ENCODE data around the gene SLC52A3. TPM values are rescaled to one million over a fixed set of nuclear protein-coding genes. Genes with fewer than 3 reads are reported as not detected.

Gene SLC52A3
- polyA plus RNA-seq, 1 experiment: not detected

DNA sequence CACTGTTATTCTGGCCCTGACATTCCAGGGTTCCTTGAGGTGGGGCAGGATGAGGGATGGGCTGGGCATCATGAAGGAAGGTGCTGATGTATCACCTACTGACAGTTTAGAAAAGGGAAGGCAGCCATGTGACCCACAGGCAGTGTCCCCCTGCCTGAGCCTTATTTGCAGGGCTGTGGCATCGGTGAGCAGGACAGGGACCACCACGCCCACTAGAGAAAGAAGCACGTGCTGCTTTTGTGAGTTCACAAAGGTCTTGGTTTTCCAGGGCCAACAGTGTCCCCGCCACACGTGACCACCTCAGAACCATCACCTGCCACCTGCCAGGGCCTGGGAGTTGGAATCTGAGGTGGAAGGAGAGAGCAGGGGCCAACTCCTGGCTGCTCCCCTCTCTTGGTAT, 49.2 kb downstream of the SLC52A3 start:
- CTCF ChIA-PET: no interaction called here
- peaks cover 7% of the 10 kb centered on the region for H3K27me3 ChIP-seq (ENCODE audit: control insufficient read depth, insufficient read depth, low read length)
- POLR2A ChIA-PET: no interaction called here

DNA sequence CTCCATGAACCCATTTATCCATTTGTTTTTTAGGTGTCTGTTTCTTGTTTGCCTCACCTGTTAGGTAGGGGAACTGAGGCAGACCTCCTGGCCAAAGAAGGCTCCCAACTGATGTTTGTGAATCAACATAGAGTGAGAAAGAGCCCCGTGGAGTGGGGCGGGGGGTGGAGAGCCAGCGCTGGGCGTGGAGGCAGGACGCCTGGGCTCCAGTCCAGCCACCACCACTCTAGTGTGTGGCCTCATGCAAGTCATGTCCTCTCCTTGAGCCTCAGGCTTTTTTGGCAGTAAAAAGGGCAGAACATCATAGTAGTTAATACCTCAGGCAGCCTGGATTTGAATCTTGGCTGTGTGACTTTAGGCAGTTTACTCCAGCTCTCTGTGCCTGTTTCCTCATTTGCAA, 50.5 kb downstream of the SLC52A3 start:
- Histone ChIP-seq H3K27me3 (ENCODE audit: control insufficient read depth, insufficient read depth, low read length) (peaks cover 7% of the 10 kb centered on the region), H3K36me3 (ENCODE audit: control insufficient read depth, insufficient read depth, low read length) (no peaks in the 10 kb centered on the region), H3K4me3 (ENCODE audit: low read depth, low read length) (no peak overlapping the region)
- TF ChIP-seq, protein P1, sequence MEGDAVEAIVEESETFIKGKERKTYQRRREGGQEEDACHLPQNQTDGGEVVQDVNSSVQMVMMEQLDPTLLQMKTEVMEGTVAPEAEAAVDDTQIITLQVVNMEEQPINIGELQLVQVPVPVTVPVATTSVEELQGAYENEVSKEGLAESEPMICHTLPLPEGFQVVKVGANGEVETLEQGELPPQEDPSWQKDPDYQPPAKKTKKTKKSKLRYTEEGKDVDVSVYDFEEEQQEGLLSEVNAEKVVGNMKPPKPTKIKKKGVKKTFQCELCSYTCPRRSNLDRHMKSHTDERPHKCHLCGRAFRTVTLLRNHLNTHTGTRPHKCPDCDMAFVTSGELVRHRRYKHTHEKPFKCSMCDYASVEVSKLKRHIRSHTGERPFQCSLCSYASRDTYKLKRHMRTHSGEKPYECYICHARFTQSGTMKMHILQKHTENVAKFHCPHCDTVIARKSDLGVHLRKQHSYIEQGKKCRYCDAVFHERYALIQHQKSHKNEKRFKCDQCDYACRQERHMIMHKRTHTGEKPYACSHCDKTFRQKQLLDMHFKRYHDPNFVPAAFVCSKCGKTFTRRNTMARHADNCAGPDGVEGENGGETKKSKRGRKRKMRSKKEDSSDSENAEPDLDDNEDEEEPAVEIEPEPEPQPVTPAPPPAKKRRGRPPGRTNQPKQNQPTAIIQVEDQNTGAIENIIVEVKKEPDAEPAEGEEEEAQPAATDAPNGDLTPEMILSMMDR (IDR thresholded peaks at IDR 0.05; ENCODE audit: insufficient read depth, low read depth, low read length): no peak
- POLR2A ChIA-PET: no interaction called here
- DNase-seq (ENCODE audit: low read depth): no peak
- CTCF ChIA-PET: no interaction called here

More for the DNA sequence above, 49.2 kb downstream of the SLC52A3 start:
- no peaks in the 10 kb centered on the region for H3K36me3 ChIP-seq (ENCODE audit: control insufficient read depth, insufficient read depth, low read length)
- TF ChIP-seq, protein P1 (IDR thresholded peaks at IDR 0.05; ENCODE audit: insufficient read depth, low read depth, low read length): no peak
- no peak for DNase-seq (ENCODE audit: low read depth)
- no peak overlapping the region for H3K4me3 ChIP-seq (ENCODE audit: low read depth, low read length)

DNA sequence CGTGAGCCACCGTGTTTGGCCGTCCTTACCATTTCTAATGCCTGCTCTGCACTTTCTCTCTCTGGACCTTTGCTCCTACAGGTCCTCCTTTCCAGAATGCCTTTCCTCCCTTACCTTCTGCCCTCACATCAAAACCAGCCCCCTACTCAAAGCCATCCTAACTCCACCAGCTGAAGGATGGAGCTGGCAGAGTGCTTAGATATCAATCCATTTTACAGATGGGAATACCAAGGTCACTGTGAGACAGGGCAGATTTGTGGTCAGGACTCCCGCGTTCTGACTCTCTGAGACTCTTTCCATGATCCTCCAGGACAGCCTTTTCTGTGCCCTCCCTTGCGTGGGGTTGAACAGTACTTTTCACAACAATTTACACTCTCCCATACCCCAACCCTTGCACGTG, 51.0 kb downstream of the SLC52A3 start:
- H3K36me3 ChIP-seq (ENCODE audit: control insufficient read depth, insufficient read depth, low read length): no peaks in the 10 kb centered on the region
- CTCF ChIA-PET: no interaction called here
- POLR2A ChIA-PET: no interaction called here
- no peak overlapping the region for H3K4me3 ChIP-seq (ENCODE audit: low read depth, low read length)
- DNase-seq (ENCODE audit: low read depth): no peak
- peaks cover 5% of the 10 kb centered on the region for H3K27me3 ChIP-seq (ENCODE audit: control insufficient read depth, insufficient read depth, low read length)
- TF ChIP-seq, protein P1 (IDR thresholded peaks at IDR 0.05; ENCODE audit: insufficient read depth, low read depth, low read length): no peak

DNA sequence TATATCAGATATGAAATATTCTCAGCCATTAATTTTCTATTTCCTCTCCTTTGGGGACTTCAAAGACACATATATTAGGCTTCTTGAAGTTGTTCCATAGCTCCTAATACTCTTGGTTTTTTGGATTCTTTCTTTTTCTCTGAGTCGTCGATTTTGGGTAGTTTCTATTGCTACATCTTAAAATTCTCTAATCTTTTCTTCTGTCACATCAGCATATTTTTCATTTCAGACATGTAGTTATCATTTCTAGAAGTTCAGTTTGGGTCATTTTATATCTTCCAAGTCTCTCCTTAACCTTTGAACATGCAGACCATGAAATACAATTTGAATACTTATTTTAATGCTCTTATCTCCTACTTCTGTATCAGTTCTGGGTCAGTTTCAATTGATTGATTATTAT, 53.8 kb downstream of the SLC52A3 start:
- Histone ChIP-seq H3K27me3 (ENCODE audit: control insufficient read depth, insufficient read depth, low read length) (peaks cover 8% of the 10 kb centered on the region; the same call in 1 of the 2 replicates), H3K4me3 (ENCODE audit: low read depth, low read length) (no peak overlapping the region), H3K36me3 (ENCODE audit: control insufficient read depth, insufficient read depth, low read length) (no peaks in the 10 kb centered on the region)
- POLR2A ChIA-PET: no interaction called here
- CTCF ChIA-PET: interaction anchor here (0.8 kb wide), 1 partner anchor 11 kb away, joined by 3 read pairs; no protein-coding TSS in a partner anchor
- TF ChIP-seq, protein P1 (IDR thresholded peaks at IDR 0.05; ENCODE audit: insufficient read depth, low read depth, low read length): no peak
- DNase-seq (ENCODE audit: low read depth): no peak

DNA sequence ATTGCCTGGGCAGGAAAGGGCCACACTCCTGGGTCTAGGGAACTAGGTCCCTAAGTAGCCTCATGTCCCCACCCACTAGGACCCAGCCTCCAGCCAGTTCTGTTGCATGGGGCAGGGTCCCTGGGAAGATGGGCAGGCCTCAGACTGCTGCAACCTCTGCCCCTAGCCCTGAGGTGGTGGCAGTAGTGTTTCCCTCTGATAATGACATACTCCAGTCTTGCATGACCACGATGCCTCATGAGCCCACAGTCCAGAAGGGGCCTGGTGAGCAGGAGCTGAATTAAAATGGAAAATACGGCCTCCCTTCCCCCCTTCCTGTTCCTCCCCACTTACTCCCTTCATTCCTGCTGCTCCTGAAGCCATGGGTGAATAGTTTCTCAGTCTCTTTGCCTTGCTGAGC, 56.7 kb downstream of the SLC52A3 start:
- TF ChIP-seq, protein P1 (IDR thresholded peaks at IDR 0.05; ENCODE audit: insufficient read depth, low read depth, low read length): no peak
- no peaks in the 10 kb centered on the region for H3K36me3 ChIP-seq (ENCODE audit: control insufficient read depth, insufficient read depth, low read length)
- DNase-seq (ENCODE audit: low read depth): no peak
- peaks cover 13% of the 10 kb centered on the region for H3K27me3 ChIP-seq (ENCODE audit: control insufficient read depth, insufficient read depth, low read length)
- ChIA-PET CTCF (no interaction called here), POLR2A (no interaction called here)
- H3K4me3 ChIP-seq (ENCODE audit: low read depth, low read length): no peak overlapping the region
